Activated T-cell treated with anti-CD3 and anti-CD28 coated beads, Interleukin-2, amount 50 U/mL, for 24 hours (primary cell): ENCODE results near the gene DPYD.

Experiments
- DNase-seq: peaks from one replicate; pipeline ENCODE4 v3.0.0-alpha.2; 2020
- H3K27ac Mint-ChIP-seq: 2 replicates; pipeline ENCODE4 v1.8.0; 2020; ENCODE audit warnings: mild to moderate bottlenecking, mixed read lengths
- H3K27me3 Mint-ChIP-seq: 2 replicates; pipeline ENCODE4 v1.8.0; 2020; ENCODE audit warnings: mixed read lengths
- H3K36me3 Mint-ChIP-seq: 2 replicates; pipeline ENCODE4 v1.8.0; 2020; ENCODE audit warnings: low read depth, mixed read lengths
- H3K4me1 Mint-ChIP-seq: 2 replicates; pipeline ENCODE4 v1.8.0; 2020; ENCODE audit warnings: low read depth, mixed read lengths
- H3K4me3 Mint-ChIP-seq: 2 replicates; pipeline ENCODE4 v1.8.0; 2020; ENCODE audit warnings: mild to moderate bottlenecking, moderate library complexity, mixed read lengths
- H3K9me3 Mint-ChIP-seq: 2 replicates; pipeline ENCODE4 v1.8.0; 2020; ENCODE audit warnings: mixed read lengths

DPYD gene

GRCh38 chr1:97895278-97895677 lies 25.6 kb downstream of the DPYD start:
- Mint-ChIP-seq H3K36me3 (peaks cover 18% of the 10 kb centered on the region), H3K27ac (no peak overlapping the region), H3K27me3 (no peaks in the 10 kb centered on the region), H3K4me1 (peaks cover 30% of the 10 kb centered on the region), H3K4me3 (no peak overlapping the region), H3K9me3 (peaks cover 9% of the 10 kb centered on the region)
- no peak for DNase-seq

GRCh38 chr1:97893844-97894243 lies 27.0 kb downstream of the DPYD start:
- no peak overlapping the region for H3K4me3 Mint-ChIP-seq
- DNase-seq: no peak
- H3K4me1 Mint-ChIP-seq: peaks cover 30% of the 10 kb centered on the region
- H3K9me3 Mint-ChIP-seq: peaks cover 11% of the 10 kb centered on the region
- no peaks in the 10 kb centered on the region for H3K27me3 Mint-ChIP-seq
- H3K36me3 Mint-ChIP-seq: peaks cover 13% of the 10 kb centered on the region
- no peak overlapping the region for H3K27ac Mint-ChIP-seq

- H3K4me3 Mint-ChIP-seq: no peak overlapping the region
- peaks cover 26% of the 10 kb centered on the region for H3K36me3 Mint-ChIP-seq
- H3K27ac Mint-ChIP-seq: no peak overlapping the region
These were observed 34.6 kb downstream of the DPYD start for GRCh38 chr1:97886199-97886598.

GRCh38 chr1:97883823-97884222 lies 37.0 kb downstream of the DPYD start:
- Mint-ChIP-seq H3K4me3 (no peak overlapping the region), H3K36me3 (peaks cover 31% of the 10 kb centered on the region), H3K27ac (no peak overlapping the region), H3K4me1 (peaks cover 27% of the 10 kb centered on the region), H3K27me3 (no peaks in the 10 kb centered on the region), H3K9me3 (peaks cover 9% of the 10 kb centered on the region)
- no peak for DNase-seq

More at GRCh38 chr1:97886199-97886598, 34.6 kb downstream of the DPYD start:
- no peak for DNase-seq
- Mint-ChIP-seq H3K27me3 (no peaks in the 10 kb centered on the region), H3K4me1 (peaks cover 27% of the 10 kb centered on the region), H3K9me3 (peaks cover 14% of the 10 kb centered on the region)

- Mint-ChIP-seq H3K27ac (no peak overlapping the region), H3K4me3 (no peak overlapping the region), H3K4me1 (peaks cover 12% of the 10 kb centered on the region), H3K36me3 (peaks cover 37% of the 10 kb centered on the region), H3K27me3 (no peaks in the 10 kb centered on the region), H3K9me3 (no peaks in the 10 kb centered on the region)
- DNase-seq: no peak
These were observed 43.5 kb downstream of the DPYD start for GRCh38 chr1:97877307-97877706.

- H3K27ac Mint-ChIP-seq: no peak overlapping the region
- no peak overlapping the region for H3K4me3 Mint-ChIP-seq
- peaks cover 17% of the 10 kb centered on the region for H3K4me1 Mint-ChIP-seq
- no peak for DNase-seq
- H3K36me3 Mint-ChIP-seq: peaks cover 38% of the 10 kb centered on the region
- no peaks in the 10 kb centered on the region for H3K27me3 Mint-ChIP-seq
- no peaks in the 10 kb centered on the region for H3K9me3 Mint-ChIP-seq
These were observed 44.8 kb downstream of the DPYD start for GRCh38 chr1:97875996-97876395.

GRCh38 chr1:97870589-97870988 lies 50.2 kb downstream of the DPYD start:
- Mint-ChIP-seq H3K27ac (no peak overlapping the region), H3K9me3 (peaks cover 10% of the 10 kb centered on the region), H3K4me3 (no peak overlapping the region), H3K4me1 (peaks cover 26% of the 10 kb centered on the region), H3K27me3 (no peaks in the 10 kb centered on the region), H3K36me3 (peaks cover 27% of the 10 kb centered on the region)
- no peak for DNase-seq

- H3K4me3 Mint-ChIP-seq: no peak overlapping the region
- no peak overlapping the region for H3K27ac Mint-ChIP-seq
- H3K4me1 Mint-ChIP-seq: peaks cover 32% of the 10 kb centered on the region
- H3K36me3 Mint-ChIP-seq: peaks cover 27% of the 10 kb centered on the region
- no peaks in the 10 kb centered on the region for H3K27me3 Mint-ChIP-seq
- no peak for DNase-seq
- H3K9me3 Mint-ChIP-seq: peaks cover 10% of the 10 kb centered on the region
These were observed 51.4 kb downstream of the DPYD start for GRCh38 chr1:97869441-97869840.

GRCh38 chr1:97867127-97867526 lies 53.7 kb downstream of the DPYD start:
- Mint-ChIP-seq H3K27me3 (no peaks in the 10 kb centered on the region), H3K4me3 (no peak overlapping the region), H3K9me3 (peaks cover 10% of the 10 kb centered on the region), H3K36me3 (peaks cover 16% of the 10 kb centered on the region), H3K27ac (no peak overlapping the region), H3K4me1 (peaks cover 38% of the 10 kb centered on the region)
- DNase-seq: no peak

GRCh38 chr1:97864615-97865014 lies 56.2 kb downstream of the DPYD start:
- Mint-ChIP-seq H3K36me3 (peaks cover 5% of the 10 kb centered on the region), H3K27me3 (no peaks in the 10 kb centered on the region), H3K9me3 (peaks cover 9% of the 10 kb centered on the region), H3K27ac (peak overlapping the region; percentile 1), H3K4me3 (no peak overlapping the region), H3K4me1 (peaks cover 32% of the 10 kb centered on the region)
- no peak for DNase-seq

GRCh38 chr1:97853221-97853620 lies 67.6 kb downstream of the DPYD start:
- H3K4me1 Mint-ChIP-seq: peaks cover 26% of the 10 kb centered on the region
- DNase-seq: no peak
- no peak overlapping the region for H3K4me3 Mint-ChIP-seq
- H3K27me3 Mint-ChIP-seq: no peaks in the 10 kb centered on the region
- peaks cover 11% of the 10 kb centered on the region for H3K36me3 Mint-ChIP-seq
- no peak overlapping the region for H3K27ac Mint-ChIP-seq
- no peaks in the 10 kb centered on the region for H3K9me3 Mint-ChIP-seq

GRCh38 chr1:97849345-97850340 lies 71.2 kb downstream of the DPYD start:
- peak overlapping the region; percentile 41 for H3K4me3 Mint-ChIP-seq
- peaks cover 25% of the 10 kb centered on the region for H3K4me1 Mint-ChIP-seq
- DNase-seq: no peak
- H3K9me3 Mint-ChIP-seq: no peaks in the 10 kb centered on the region
- peaks cover 20% of the 10 kb centered on the region for H3K36me3 Mint-ChIP-seq
- peak overlapping the region; percentile 5 for H3K27ac Mint-ChIP-seq
- no peaks in the 10 kb centered on the region for H3K27me3 Mint-ChIP-seq

- no peak for DNase-seq
- peaks cover 20% of the 10 kb centered on the region for H3K36me3 Mint-ChIP-seq
- no peaks in the 10 kb centered on the region for H3K27me3 Mint-ChIP-seq
- H3K4me1 Mint-ChIP-seq: peaks cover 18% of the 10 kb centered on the region
- H3K9me3 Mint-ChIP-seq: no peaks in the 10 kb centered on the region
- no peak overlapping the region for H3K27ac Mint-ChIP-seq
- no peak overlapping the region for H3K4me3 Mint-ChIP-seq
These were observed 75.0 kb downstream of the DPYD start for GRCh38 chr1:97845805-97846204.

GRCh38 chr1:97844552-97845089 lies 76.2 kb downstream of the DPYD start:
- Mint-ChIP-seq H3K27me3 (no peaks in the 10 kb centered on the region), H3K27ac (no peak overlapping the region), H3K36me3 (peaks cover 21% of the 10 kb centered on the region), H3K4me3 (no peak overlapping the region), H3K4me1 (peaks cover 9% of the 10 kb centered on the region), H3K9me3 (no peaks in the 10 kb centered on the region)
- no peak for DNase-seq

GRCh38 chr1:97841338-97841737 lies 79.5 kb downstream of the DPYD start:
- Mint-ChIP-seq H3K27ac (no peak overlapping the region), H3K4me3 (no peak overlapping the region), H3K27me3 (no peaks in the 10 kb centered on the region), H3K9me3 (peaks cover 2% of the 10 kb centered on the region), H3K4me1 (peaks cover 5% of the 10 kb centered on the region), H3K36me3 (peaks cover 16% of the 10 kb centered on the region)
- DNase-seq: no peak
